ENCODE results near the gene LTB4R. TPM values are rescaled to one million over a fixed set of nuclear protein-coding genes. Genes with fewer than 3 reads are reported as not detected.
A peak's percentile ranks its signal among the peaks of the same experiment; 100 is the strongest.

LTB4R gene
- total and polyA plus RNA-seq, 10 donors, result 13.9 to 50.4 (median 32.1) TPM

- intact Hi-C loops (cut with DNase I; ENCODE audit: low total_unique reads), result no loop called here
- peaks cover 0 to 70% (median 43%) of the 10 kb centered on the region in 6 donors for H3K36me3 ChIP-seq
- WGBS, 5 donors, result 93 to 97% (median 96%) methylated on average over 9 of the region's 9 CpGs
These were observed 43.1 kb upstream of the LTB4R start for GRCh38 chr14:24268225-24268624.

GRCh38 chr14:24269368-24269767 is 41.9 kb upstream of the LTB4R start:
- no peaks in the 10 kb centered on the region for H3K9me3 ChIP-seq
- intact Hi-C loops (cut with DNase I; ENCODE audit: low total_unique reads), result no loop called here
- H3K4me1 ChIP-seq, result peaks cover 5 to 48% (median 37%) of the 10 kb centered on the region in 6 donors
- no peaks in the 10 kb centered on the region for H3K27me3 ChIP-seq (replicated peaks in 1 of 7)
- DNase-seq, result no peak
- TF ChIP-seq POLR2A (IDR thresholded peaks at IDR 0.05), result no peak
- H3K36me3 ChIP-seq, result peaks cover 0 to 59% (median 43%) of the 10 kb centered on the region in 6 donors
- no peak overlapping the region for H3K4me3 ChIP-seq
- WGBS, 5 donors, result 93 to 98% (median 94%) methylated on average over 7 to 8 of the region's 8 CpGs
- H3K27ac ChIP-seq, result no peak overlapping the region

More at GRCh38 chr14:24268225-24268624, 43.1 kb upstream of the LTB4R start:
- H3K27ac ChIP-seq, result no peak overlapping the region
- peaks cover 4 to 36% (median 25%) of the 10 kb centered on the region in 6 donors for H3K4me1 ChIP-seq
- H3K4me3 ChIP-seq, result no peak overlapping the region
- H3K27me3 ChIP-seq (replicated peaks in 1 of 7), result no peaks in the 10 kb centered on the region
- no peaks in the 10 kb centered on the region for H3K9me3 ChIP-seq
- DNase-seq, result no peak
- TF ChIP-seq, protein P1, sequence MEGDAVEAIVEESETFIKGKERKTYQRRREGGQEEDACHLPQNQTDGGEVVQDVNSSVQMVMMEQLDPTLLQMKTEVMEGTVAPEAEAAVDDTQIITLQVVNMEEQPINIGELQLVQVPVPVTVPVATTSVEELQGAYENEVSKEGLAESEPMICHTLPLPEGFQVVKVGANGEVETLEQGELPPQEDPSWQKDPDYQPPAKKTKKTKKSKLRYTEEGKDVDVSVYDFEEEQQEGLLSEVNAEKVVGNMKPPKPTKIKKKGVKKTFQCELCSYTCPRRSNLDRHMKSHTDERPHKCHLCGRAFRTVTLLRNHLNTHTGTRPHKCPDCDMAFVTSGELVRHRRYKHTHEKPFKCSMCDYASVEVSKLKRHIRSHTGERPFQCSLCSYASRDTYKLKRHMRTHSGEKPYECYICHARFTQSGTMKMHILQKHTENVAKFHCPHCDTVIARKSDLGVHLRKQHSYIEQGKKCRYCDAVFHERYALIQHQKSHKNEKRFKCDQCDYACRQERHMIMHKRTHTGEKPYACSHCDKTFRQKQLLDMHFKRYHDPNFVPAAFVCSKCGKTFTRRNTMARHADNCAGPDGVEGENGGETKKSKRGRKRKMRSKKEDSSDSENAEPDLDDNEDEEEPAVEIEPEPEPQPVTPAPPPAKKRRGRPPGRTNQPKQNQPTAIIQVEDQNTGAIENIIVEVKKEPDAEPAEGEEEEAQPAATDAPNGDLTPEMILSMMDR (IDR thresholded peaks at IDR 0.05 in 8 of 11, conservative IDR thresholded peaks at IDR 0.05 in 3 of 11), result no peak
- no peak for TF ChIP-seq POLR2AphosphoS5 (IDR thresholded peaks at IDR 0.05)
- no peak for TF ChIP-seq POLR2A (IDR thresholded peaks at IDR 0.05)

DNA sequence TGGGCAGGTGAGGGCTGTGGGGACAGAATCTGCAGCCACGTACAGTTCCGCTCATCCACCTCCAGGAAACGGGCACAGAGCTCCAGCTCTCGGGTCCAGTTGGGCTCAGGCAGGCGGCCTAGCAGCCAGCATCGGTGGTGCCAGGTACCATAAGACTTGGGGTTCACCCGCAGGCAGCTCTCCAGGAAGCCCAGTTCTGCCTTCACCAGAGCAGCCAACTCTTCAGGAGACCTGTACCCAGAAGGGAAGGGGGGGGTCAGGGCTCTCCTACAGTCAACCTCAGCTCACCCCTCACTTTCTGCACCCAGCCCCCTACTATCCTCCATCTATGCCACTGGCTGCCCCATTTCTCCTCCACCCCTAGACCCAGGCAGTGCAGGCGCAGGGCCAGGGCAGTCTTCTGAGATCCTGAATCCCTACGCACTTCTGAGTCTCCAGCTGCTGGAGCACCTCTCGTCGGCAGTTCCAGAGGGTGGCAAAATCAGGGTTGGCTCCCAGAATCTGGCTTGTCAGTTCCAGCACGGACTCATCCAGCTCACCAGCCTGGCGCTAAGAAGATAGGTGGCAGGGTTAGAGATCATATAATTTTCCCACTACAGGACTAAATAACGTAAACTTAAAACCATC is 41.3 kb upstream of the LTB4R start:
- H3K4me3 ChIP-seq, result no peak overlapping the region
- H3K27ac ChIP-seq, result peak overlapping the region in 3 of 8 donors; percentile 95 to 100 (median 99)
- intact Hi-C loops (cut with DNase I; ENCODE audit: low total_unique reads), result no loop called here
- DNase-seq, result peak; percentile 75
- WGBS, 5 donors, result 95 to 98% (median 97%) methylated on average over 10 to 14 of the region's 14 CpGs
- peaks cover 7 to 54% (median 41%) of the 10 kb centered on the region in 6 donors for H3K4me1 ChIP-seq
- H3K27me3 ChIP-seq (replicated peaks in 1 of 7), result no peaks in the 10 kb centered on the region
- no peaks in the 10 kb centered on the region for H3K9me3 ChIP-seq
- peaks cover 0 to 52% (median 41%) of the 10 kb centered on the region in 6 donors for H3K36me3 ChIP-seq
- no peak for TF ChIP-seq POLR2A (IDR thresholded peaks at IDR 0.05)
- TF ChIP-seq, protein P1 (IDR thresholded peaks at IDR 0.05 in 8 of 11, conservative IDR thresholded peaks at IDR 0.05 in 3 of 11), result no peak
- TF ChIP-seq POLR2AphosphoS5 (IDR thresholded peaks at IDR 0.05), result no peak

DNA sequence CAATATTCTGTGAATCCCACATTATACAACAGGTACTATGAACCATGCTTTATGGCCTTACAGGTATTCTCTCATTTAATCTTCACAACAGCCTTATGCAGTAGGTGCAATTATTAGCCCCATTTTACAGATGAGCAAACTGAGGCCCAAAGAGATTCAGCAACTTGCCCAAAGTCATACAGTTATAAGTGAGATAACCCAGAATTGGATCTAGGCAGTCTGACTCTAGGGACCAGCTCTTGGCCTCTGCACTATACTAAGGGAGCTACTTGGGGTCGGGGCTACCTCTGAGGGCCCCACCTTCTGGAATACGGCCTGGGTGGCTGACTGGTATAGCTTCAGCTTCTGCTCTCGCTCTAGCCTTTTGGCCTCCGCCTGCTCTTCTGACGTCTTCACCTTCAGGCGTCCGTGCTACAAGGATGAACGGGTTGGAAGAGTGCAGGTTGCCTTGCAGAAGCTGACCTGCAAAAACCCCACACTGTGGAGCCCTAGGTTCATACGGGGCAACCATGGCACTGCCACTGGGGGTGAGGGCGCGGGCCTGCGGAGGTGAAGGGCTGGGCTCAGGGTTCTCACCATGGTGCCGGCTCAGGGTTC is 40.7 kb upstream of the LTB4R start:
- peak overlapping the region; percentile 46 to 82 (median 68) for H3K4me3 ChIP-seq
- TF ChIP-seq POLR2A (IDR thresholded peaks at IDR 0.05) (no peak), POLR2AphosphoS5 (IDR thresholded peaks at IDR 0.05) (no peak)
- TF ChIP-seq, protein P1 (IDR thresholded peaks at IDR 0.05 in 8 of 11, conservative IDR thresholded peaks at IDR 0.05 in 3 of 11), result no peak
- peaks cover 0 to 46% (median 37%) of the 10 kb centered on the region in 6 donors for H3K36me3 ChIP-seq
- H3K27me3 ChIP-seq (replicated peaks in 1 of 7), result no peaks in the 10 kb centered on the region
- no peaks in the 10 kb centered on the region for H3K9me3 ChIP-seq
- peaks cover 7 to 61% (median 46%) of the 10 kb centered on the region in 6 donors for H3K4me1 ChIP-seq
- intact Hi-C loops (cut with DNase I; ENCODE audit: low total_unique reads), result no loop called here
- 7 to 21% (median 17%) methylated on average over 11 to 13 of the region's 13 CpGs for WGBS, 5 donors
- peak overlapping the region; percentile 87 to 100 (median 99) for H3K27ac ChIP-seq
- no peak for DNase-seq

Data from spleen (tissue), 11 donors.